22Rv1 (cell line): Measurements from ENCODE around the gene SLC10A3.

Source experiments
- H3K27ac ChIP-seq: fragments of 450-650 bp; 2 replicates; pipeline ENCODE4 v1.5.1; 2017
- ZFX ChIP-seq: fragments of 450-650 bp; IDR thresholded peaks from 2 replicates; pipeline ENCODE4 v1.6.1; 2017; ENCODE audit warnings: antibody characterized with exemption, borderline replicate concordance
- TF ChIP-seq, protein P1 (sequence below): fragments of 450-650 bp; IDR thresholded peaks from 2 replicates; pipeline ENCODE4 v1.5.1; 2017; ENCODE audit warnings: mild to moderate bottlenecking

Gene SLC10A3

GRCh38 chrX:154516656-154517100 lies 26.2 kb upstream of the SLC10A3 start:
- H3K27ac ChIP-seq = peak overlapping the region; percentile 66
- no peak for TF ChIP-seq ZFX
- TF ChIP-seq, protein P1, sequence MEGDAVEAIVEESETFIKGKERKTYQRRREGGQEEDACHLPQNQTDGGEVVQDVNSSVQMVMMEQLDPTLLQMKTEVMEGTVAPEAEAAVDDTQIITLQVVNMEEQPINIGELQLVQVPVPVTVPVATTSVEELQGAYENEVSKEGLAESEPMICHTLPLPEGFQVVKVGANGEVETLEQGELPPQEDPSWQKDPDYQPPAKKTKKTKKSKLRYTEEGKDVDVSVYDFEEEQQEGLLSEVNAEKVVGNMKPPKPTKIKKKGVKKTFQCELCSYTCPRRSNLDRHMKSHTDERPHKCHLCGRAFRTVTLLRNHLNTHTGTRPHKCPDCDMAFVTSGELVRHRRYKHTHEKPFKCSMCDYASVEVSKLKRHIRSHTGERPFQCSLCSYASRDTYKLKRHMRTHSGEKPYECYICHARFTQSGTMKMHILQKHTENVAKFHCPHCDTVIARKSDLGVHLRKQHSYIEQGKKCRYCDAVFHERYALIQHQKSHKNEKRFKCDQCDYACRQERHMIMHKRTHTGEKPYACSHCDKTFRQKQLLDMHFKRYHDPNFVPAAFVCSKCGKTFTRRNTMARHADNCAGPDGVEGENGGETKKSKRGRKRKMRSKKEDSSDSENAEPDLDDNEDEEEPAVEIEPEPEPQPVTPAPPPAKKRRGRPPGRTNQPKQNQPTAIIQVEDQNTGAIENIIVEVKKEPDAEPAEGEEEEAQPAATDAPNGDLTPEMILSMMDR = no peak

GRCh38 chrX:154515966-154516655 lies 25.7 kb upstream of the SLC10A3 start, which contains the start of gene FAM3A:
TSS of gene FAM3A (minus strand) at chrX:154516232. CDS start at chrX:154515772, 460 bp downstream.
- peak within 1 kb of the TSS; percentile 66 for H3K27ac ChIP-seq
- TF ChIP-seq ZFX = no peak
- TF ChIP-seq, protein P1 = no peak

- H3K27ac ChIP-seq = peak overlapping the region; percentile 66
- no peak for TF ChIP-seq ZFX
- TF ChIP-seq, protein P1 = no peak
These were observed 24.9 kb upstream of the SLC10A3 start for GRCh38 chrX:154515090-154515965.

- H3K27ac ChIP-seq = no peak overlapping the region
- TF ChIP-seq, protein P1 = no peak
- TF ChIP-seq ZFX = no peak
These were observed 23.3 kb upstream of the SLC10A3 start for GRCh38 chrX:154513716-154514115.

DNA sequence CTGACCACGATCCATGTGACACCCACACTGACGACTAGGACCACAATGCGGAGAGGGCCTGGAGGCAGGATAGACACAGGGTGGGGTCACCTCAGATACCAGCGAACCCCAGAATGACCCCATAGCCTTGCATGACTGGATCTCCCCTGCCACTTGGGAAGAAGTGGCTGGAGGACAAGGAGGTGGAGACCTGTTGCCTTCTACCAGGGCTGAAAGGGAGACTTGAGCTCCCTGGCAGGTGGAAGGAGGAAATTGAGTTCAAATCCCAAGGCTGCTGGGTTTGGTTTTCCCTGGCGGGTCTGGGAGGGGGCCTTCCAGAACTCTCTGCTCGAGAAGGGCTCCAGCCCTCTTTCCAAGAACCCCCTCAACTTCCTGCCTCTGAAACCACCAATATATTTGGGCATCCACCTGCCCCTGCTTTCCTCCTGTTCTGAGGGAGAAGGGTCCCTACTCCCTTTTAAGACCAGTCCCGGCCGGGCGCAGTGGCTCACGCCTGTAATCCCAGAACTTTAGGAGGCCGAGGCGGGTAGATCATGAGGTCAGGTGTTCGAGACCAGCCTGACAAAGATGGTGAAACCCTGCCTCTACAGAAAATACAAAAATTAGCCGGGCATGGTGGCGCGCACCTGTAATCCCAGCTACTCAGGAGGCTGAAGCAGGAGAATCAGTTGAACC lies 22.6 kb upstream of the SLC10A3 start:
- TF ChIP-seq, protein P1 = no peak
- no peak for TF ChIP-seq ZFX
- H3K27ac ChIP-seq = no peak overlapping the region

DNA sequence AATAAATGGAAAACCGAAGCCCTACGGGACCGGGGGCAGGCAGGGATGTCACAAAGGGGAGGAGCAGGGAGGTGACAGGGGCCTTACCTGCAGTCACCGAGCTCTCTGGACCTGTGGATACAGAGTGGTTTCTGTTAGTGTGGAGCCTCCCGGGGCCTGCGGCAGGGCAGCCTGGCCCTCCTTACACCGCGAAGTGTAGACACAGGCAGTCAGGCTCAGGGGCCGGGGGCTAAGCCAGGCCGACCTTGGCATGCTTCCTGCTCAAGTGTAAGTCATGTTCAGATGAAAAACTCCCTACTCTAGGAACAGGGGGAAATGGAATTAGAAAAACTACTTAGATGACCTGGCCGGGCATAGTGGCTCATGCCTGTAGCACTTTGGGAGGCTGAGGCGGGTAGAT lies 21.3 kb upstream of the SLC10A3 start:
- TF ChIP-seq ZFX = no peak
- TF ChIP-seq, protein P1 = no peak
- no peak overlapping the region for H3K27ac ChIP-seq
